HG02970 (cell line): ENCODE data around the gene VSIR.

ENCODE experiments used
- ATAC-seq: cut with Tn5 transposase; IDR thresholded peaks from one replicate; pipeline ENCODE4 v1.9.1; 2021; ENCODE audit warnings: mild to moderate bottlenecking, moderate library complexity, moderate number of reproducible peaks; ENCODE audit not compliant: unreplicated experiment, low FRiP score

VSIR gene

GRCh38 chr10:71807557-71808510, 34.5 kb upstream of the VSIR start:
- no peak for ATAC-seq

- no peak for ATAC-seq
These were observed 33.6 kb upstream of the VSIR start for GRCh38 chr10:71806704-71807556.

- ATAC-seq = no peak
These were observed 32.7 kb upstream of the VSIR start for GRCh38 chr10:71805776-71806703.

GRCh38 chr10:71804077-71804476, 30.8 kb upstream of the VSIR start:
- no peak for ATAC-seq

GRCh38 chr10:71802715-71803488, 29.6 kb upstream of the VSIR start:
- no peak for ATAC-seq

GRCh38 chr10:71802235-71802634, 28.9 kb upstream of the VSIR start:
- no peak for ATAC-seq

GRCh38 chr10:71801361-71801760, 28.0 kb upstream of the VSIR start:
- no peak for ATAC-seq

GRCh38 chr10:71799608-71800453, 26.5 kb upstream of the VSIR start:
- no peak for ATAC-seq

GRCh38 chr10:71799112-71799511, 25.8 kb upstream of the VSIR start:
- ATAC-seq = no peak

GRCh38 chr10:71798308-71798624, 24.9 kb upstream of the VSIR start:
- ATAC-seq = no peak

GRCh38 chr10:71797533-71798307, 24.4 kb upstream of the VSIR start:
- ATAC-seq = no peak

- no peak for ATAC-seq
These were observed 23.6 kb upstream of the VSIR start for GRCh38 chr10:71796749-71797405.

- ATAC-seq = no peak
These were observed 21.9 kb upstream of the VSIR start for GRCh38 chr10:71795248-71795647.

- no peak for ATAC-seq
These were observed 17.6 kb upstream of the VSIR start for GRCh38 chr10:71790749-71791440.

GRCh38 chr10:71789871-71790270, 16.6 kb upstream of the VSIR start:
- no peak for ATAC-seq

- ATAC-seq = no peak
These were observed 15.6 kb upstream of the VSIR start for GRCh38 chr10:71788954-71789353.

- no peak for ATAC-seq
These were observed 11.5 kb upstream of the VSIR start for GRCh38 chr10:71784679-71785272.
